H9 (cell line): Measurements from ENCODE around the gene KRT34. TPM values are rescaled to one million over a fixed set of nuclear protein-coding genes. Genes with fewer than 3 reads are reported as not detected.

Experiments
- DNase-seq: peaks from one replicate; pipeline ENCODE4 v3.0.0-alpha.2; 2017
- H2AFZ ChIP-seq: one replicate; pipeline ENCODE4 v1.6.1; 2013; ENCODE audit warnings: mild to moderate bottlenecking, low read length, control low read depth, moderate library complexity
- H2AK5ac ChIP-seq: 2 replicates; pipeline ENCODE4 v1.6.1; 2013; ENCODE audit warnings: low read length, control low read depth, mixed read lengths; ENCODE audit not compliant: insufficient read length
- H2BK120ac ChIP-seq: one replicate; pipeline ENCODE4 v1.6.1; 2013; ENCODE audit warnings: low read depth, mild to moderate bottlenecking, low read length, control low read depth, inconsistent platforms; ENCODE audit not compliant: poor library complexity, severe bottlenecking
- H2BK12ac ChIP-seq: 2 replicates; pipeline ENCODE4 v1.6.1; 2013; ENCODE audit warnings: low read length, control low read depth, mixed read lengths, low read depth; ENCODE audit not compliant: insufficient read length
- H2BK15ac ChIP-seq: 2 replicates; pipeline ENCODE4 v1.6.1; 2013; ENCODE audit warnings: low read depth, low read length, control low read depth
- H2BK20ac ChIP-seq: one replicate; pipeline ENCODE4 v1.6.1; 2013; ENCODE audit warnings: low read depth, mild to moderate bottlenecking, low read length, control low read depth, inconsistent platforms; ENCODE audit not compliant: poor library complexity, severe bottlenecking
- H2BK5ac ChIP-seq: 2 replicates; pipeline ENCODE4 v1.6.1; 2013; ENCODE audit warnings: low read length, control low read depth, mixed read lengths; ENCODE audit not compliant: insufficient read length
- H3K14ac ChIP-seq: 2 replicates; pipeline ENCODE4 v1.6.1; 2013; ENCODE audit warnings: low read length, control low read depth; ENCODE audit not compliant: insufficient read depth
- H3K18ac ChIP-seq: 2 replicates; pipeline ENCODE4 v1.6.1; 2013; ENCODE audit warnings: low read depth, mild to moderate bottlenecking, mixed read lengths, low read length, control low read depth; ENCODE audit not compliant: insufficient read length
- H3K23ac ChIP-seq: 2 replicates; pipeline ENCODE4 v1.6.1; 2013; ENCODE audit warnings: low read length, control low read depth, mixed read lengths, low read depth; ENCODE audit not compliant: insufficient read length
- H3K23me2 ChIP-seq: 2 replicates; pipeline ENCODE4 v1.6.1; 2013; ENCODE audit warnings: low read depth, mild to moderate bottlenecking, mixed read lengths, low read length, control low read depth; ENCODE audit not compliant: insufficient read length, poor library complexity, severe bottlenecking
- H3K27ac ChIP-seq: 2 replicates; pipeline ENCODE4 v1.5.1; 2013; ENCODE audit warnings: low read length, control low read depth, mixed read lengths, low read depth; ENCODE audit not compliant: insufficient read length
- H3K27me3 ChIP-seq: 2 replicates; pipeline ENCODE4 v1.6.1; 2013; ENCODE audit warnings: low read length, control low read depth, inconsistent platforms; ENCODE audit not compliant: insufficient read depth
- H3K4ac ChIP-seq: 2 replicates; pipeline ENCODE4 v1.6.1; 2013; ENCODE audit warnings: low read depth, mild to moderate bottlenecking, control low read depth, inconsistent platforms, low read length, moderate library complexity
- H3K4me1 ChIP-seq: 2 replicates; pipeline ENCODE4 v1.6.1; 2013; ENCODE audit warnings: low read length, control low read depth, inconsistent platforms; ENCODE audit not compliant: insufficient read depth
- H3K4me2 ChIP-seq: 2 replicates; pipeline ENCODE4 v1.6.1; 2013; ENCODE audit warnings: low read length, control low read depth, mixed read lengths; ENCODE audit not compliant: insufficient read length, insufficient read depth
- H3K56ac ChIP-seq: 2 replicates; pipeline ENCODE4 v1.6.1; 2013; ENCODE audit warnings: low read depth, mild to moderate bottlenecking, mixed read lengths, low read length, control low read depth; ENCODE audit not compliant: insufficient read length
- H3K79me1 ChIP-seq: 2 replicates; pipeline ENCODE4 v1.6.1; 2013; ENCODE audit warnings: low read depth, mild to moderate bottlenecking, moderate library complexity, low read length, control low read depth, inconsistent platforms; ENCODE audit not compliant: insufficient read depth, poor library complexity, severe bottlenecking
- H3K79me2 ChIP-seq: 2 replicates; pipeline ENCODE4 v1.6.1; 2013; ENCODE audit warnings: low read length, control low read depth, inconsistent platforms; ENCODE audit not compliant: insufficient read depth
- H3K9ac ChIP-seq: 2 replicates; pipeline ENCODE4 v1.6.1; 2013; ENCODE audit warnings: low read length, control low read depth, mixed read lengths; ENCODE audit not compliant: insufficient read length; ENCODE audit errors: extremely low read depth
- H3K9me3 ChIP-seq: one replicate; pipeline ENCODE4 v1.6.1; 2013; ENCODE audit warnings: low read depth, low read length, inconsistent platforms; ENCODE audit not compliant: control insufficient read depth
- H3T11ph ChIP-seq: one replicate; pipeline ENCODE4 v1.6.1; 2013; ENCODE audit warnings: mild to moderate bottlenecking, low read length, control low read depth, inconsistent platforms
- H4K20me1 ChIP-seq: one replicate; pipeline ENCODE4 v1.6.1; 2013; ENCODE audit not compliant: control insufficient read depth, insufficient read length, insufficient read depth
- H4K5ac ChIP-seq: 2 replicates; pipeline ENCODE4 v1.6.1; 2013; ENCODE audit warnings: low read depth, mild to moderate bottlenecking, mixed read lengths, low read length, control low read depth; ENCODE audit not compliant: insufficient read length
- H4K8ac ChIP-seq: replicated peaks from 2 replicates; pipeline ENCODE4 v1.6.1; 2013; ENCODE audit warnings: low read length, control low read depth, mixed read lengths, low read depth; ENCODE audit not compliant: insufficient read length
- H4K91ac ChIP-seq: 2 replicates; pipeline ENCODE4 v1.6.1; 2013; ENCODE audit warnings: low read depth, mild to moderate bottlenecking, moderate library complexity, mixed read lengths, low read length, control low read depth; ENCODE audit not compliant: insufficient read length
- H3K27ac Mint-ChIP-seq, 3 experiments: 2 replicates in 2 of 3; 3 replicates in 1 of 3; pipeline ENCODE4 v1.8.0; 2020 to 2021; ENCODE audit warnings: mixed read lengths in 3 of 3, mild to moderate bottlenecking in 1 of 3, moderate library complexity in 1 of 3
- H3K27me3 Mint-ChIP-seq: 2 replicates; pipeline ENCODE4 v1.8.0; 2021; ENCODE audit warnings: low read depth, mild to moderate bottlenecking, moderate library complexity, mixed read lengths
- H3K36me3 Mint-ChIP-seq, 3 experiments: 2 replicates in 2 of 3; 3 replicates in 1 of 3; pipeline ENCODE4 v1.8.0; 2020 to 2021; ENCODE audit warnings: low read depth in 3 of 3, mixed read lengths in 3 of 3; ENCODE audit not compliant: insufficient read depth in 1 of 3
- H3K4me1 Mint-ChIP-seq, 2 experiments: 2 replicates each; pipeline ENCODE4 v1.8.0; 2020; ENCODE audit warnings: mixed read lengths in 2 of 2
- H3K4me3 Mint-ChIP-seq, 2 experiments: 2 replicates in 1 of 2; 3 replicates in 1 of 2; pipeline ENCODE4 v1.8.0; 2020 to 2021; ENCODE audit warnings: mild to moderate bottlenecking in 2 of 2, mixed read lengths in 2 of 2, moderate library complexity in 1 of 2
- H3K9me3 Mint-ChIP-seq, 2 experiments: 2 replicates in 1 of 2; 3 replicates in 1 of 2; pipeline ENCODE4 v1.8.0; 2020; ENCODE audit warnings: mild to moderate bottlenecking in 2 of 2, mixed read lengths in 2 of 2, moderate library complexity in 1 of 2
- WGBS: extraction: QIAGEN DNeasy Blood & Tissue Kit; methylation state at CpG from one replicate; pipeline ENCODE4 v1.1.7; 2013; ENCODE audit warnings: missing lambda C conversion rate, low lambda C conversion rate, mixed read lengths; ENCODE audit not compliant: insufficient read length; ENCODE audit errors: extremely low coverage; 5-methylcytosine and 5-hydroxymethylcytosine counted together
- total RNA-seq: library from RNA; stranded (reverse); gene quantifications from 2 replicates; pipeline ENCODE4 v1.2.1, GENCODE V29; 2021
- TF ChIP-seq, protein P1 (sequence below): fragments of 200-600 bp; sonication (generic); conservative IDR thresholded peaks from 3 replicates; pipeline ENCODE4 v1.8.0; 2021; ENCODE audit warnings: antibody characterized with exemption, mild to moderate bottlenecking

KRT34 gene
- total RNA-seq, 1 experiment from 2014 or later, result not detected

DNA sequence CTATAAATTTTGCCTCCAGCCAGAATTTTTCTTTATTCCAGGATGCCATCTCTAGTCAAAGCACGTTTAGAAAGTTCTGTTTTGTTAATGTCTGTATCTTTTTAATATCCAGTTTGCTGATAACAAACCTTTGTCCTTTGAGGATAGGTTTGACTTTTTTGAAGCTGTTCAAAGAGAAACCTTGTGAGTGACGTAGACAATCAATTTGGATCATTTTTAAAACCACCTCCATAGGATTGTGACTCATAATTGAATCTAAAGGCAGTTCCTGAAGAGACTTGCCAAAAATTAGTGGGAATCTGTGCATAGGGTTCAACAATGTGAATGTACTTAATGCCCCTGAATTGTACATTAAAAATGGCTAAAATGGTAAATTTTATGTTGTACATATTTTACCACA is 9.4 kb upstream of the KRT34 start:
- no peak overlapping the region for H2AK5ac ChIP-seq
- H2BK5ac ChIP-seq, result no peak overlapping the region
- H3K4me1 ChIP-seq, result no peaks in the 10 kb centered on the region
- H4K20me1 ChIP-seq, result no peaks in the 10 kb centered on the region
- TF ChIP-seq, protein P1, sequence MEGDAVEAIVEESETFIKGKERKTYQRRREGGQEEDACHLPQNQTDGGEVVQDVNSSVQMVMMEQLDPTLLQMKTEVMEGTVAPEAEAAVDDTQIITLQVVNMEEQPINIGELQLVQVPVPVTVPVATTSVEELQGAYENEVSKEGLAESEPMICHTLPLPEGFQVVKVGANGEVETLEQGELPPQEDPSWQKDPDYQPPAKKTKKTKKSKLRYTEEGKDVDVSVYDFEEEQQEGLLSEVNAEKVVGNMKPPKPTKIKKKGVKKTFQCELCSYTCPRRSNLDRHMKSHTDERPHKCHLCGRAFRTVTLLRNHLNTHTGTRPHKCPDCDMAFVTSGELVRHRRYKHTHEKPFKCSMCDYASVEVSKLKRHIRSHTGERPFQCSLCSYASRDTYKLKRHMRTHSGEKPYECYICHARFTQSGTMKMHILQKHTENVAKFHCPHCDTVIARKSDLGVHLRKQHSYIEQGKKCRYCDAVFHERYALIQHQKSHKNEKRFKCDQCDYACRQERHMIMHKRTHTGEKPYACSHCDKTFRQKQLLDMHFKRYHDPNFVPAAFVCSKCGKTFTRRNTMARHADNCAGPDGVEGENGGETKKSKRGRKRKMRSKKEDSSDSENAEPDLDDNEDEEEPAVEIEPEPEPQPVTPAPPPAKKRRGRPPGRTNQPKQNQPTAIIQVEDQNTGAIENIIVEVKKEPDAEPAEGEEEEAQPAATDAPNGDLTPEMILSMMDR, result no peak
- H4K5ac ChIP-seq, result no peak overlapping the region
- no peak overlapping the region for H3K14ac ChIP-seq
- H3K23ac ChIP-seq, result no peak overlapping the region
- WGBS, result no CpG with 5 or more reads among the region's 2 CpGs
- 0 out of 7 replicates have a peak, but pooled peaks cover 0 to 2% (median 0%) of the 10 kb centered on the region in 3 experiments for H3K36me3 Mint-ChIP-seq
- H3K79me1 ChIP-seq, result no peaks in the 10 kb centered on the region
- no peak overlapping the region for H2BK12ac ChIP-seq
- no peak overlapping the region for H3K9ac ChIP-seq
- H3K27me3 ChIP-seq, result no peaks in the 10 kb centered on the region
- H3K79me2 ChIP-seq, result no peaks in the 10 kb centered on the region
- H3K4ac ChIP-seq, result no peak overlapping the region
- peaks cover 0 to 6% of the 10 kb centered on the region in 2 experiments; a peak in 3 of 5 replicates for H3K9me3 Mint-ChIP-seq
- H3K4me2 ChIP-seq, result no peak overlapping the region
- no peak overlapping the region for H2BK15ac ChIP-seq
- H3K4me1 Mint-ChIP-seq, result peaks cover 0 to 3% of the 10 kb centered on the region in 2 experiments; a peak in 1 of 4 replicates
- no peak overlapping the region for H3K18ac ChIP-seq
- no peaks in the 10 kb centered on the region for H3K27me3 Mint-ChIP-seq
- H2AFZ ChIP-seq, result no peak overlapping the region
- H2BK120ac ChIP-seq, result no peak overlapping the region
- no peak for DNase-seq
- H2BK20ac ChIP-seq, result no peak overlapping the region
- no peak overlapping the region for H3K27ac ChIP-seq
- no peaks in the 10 kb centered on the region for H3K23me2 ChIP-seq
- H4K91ac ChIP-seq, result no peak overlapping the region
- no peak overlapping the region for H3K4me3 Mint-ChIP-seq
- no peak overlapping the region for H4K8ac ChIP-seq
- H3K9me3 ChIP-seq, result no peaks in the 10 kb centered on the region
- H3K27ac Mint-ChIP-seq, result no peak overlapping the region
- no peak overlapping the region for H3K56ac ChIP-seq
- H3T11ph ChIP-seq, result no peak overlapping the region
